Measurements from ENCODE around the gene TLE1.
"Not testable (repeated sequence)": the region's sequence is repeated elsewhere in the genome, so short reads cannot be mapped to it uniquely, and the experiment has no call there.

TLE1 gene

GRCh38 chr9:81653240-81653639, 36.1 kb downstream of the TLE1 start:
- DNase-seq (ENCODE audit: extremely low read depth in 1 of 2, low read depth in 1 of 2), result no peak

GRCh38 chr9:81652058-81652687, 37.2 kb downstream of the TLE1 start:
- DNase-seq (ENCODE audit: extremely low read depth in 1 of 2, low read depth in 1 of 2), result no peak

- no peak for DNase-seq (ENCODE audit: extremely low read depth in 1 of 2, low read depth in 1 of 2)
Measured at GRCh38 chr9:81650586-81651515, 38.5 kb downstream of the TLE1 start.

GRCh38 chr9:81649475-81650240, 39.7 kb downstream of the TLE1 start:
- no peak for DNase-seq (ENCODE audit: extremely low read depth in 1 of 2, low read depth in 1 of 2)

- no peak for DNase-seq (ENCODE audit: extremely low read depth in 1 of 2, low read depth in 1 of 2)
Measured at GRCh38 chr9:81648891-81649290, 40.5 kb downstream of the TLE1 start.

GRCh38 chr9:81646337-81646736, 43.0 kb downstream of the TLE1 start:
- DNase-seq (ENCODE audit: extremely low read depth in 1 of 2, low read depth in 1 of 2), result no peak

- not testable (repeated sequence) for DNase-seq (ENCODE audit: extremely low read depth in 1 of 2, low read depth in 1 of 2)
Measured at GRCh38 chr9:81644513-81644912, 44.8 kb downstream of the TLE1 start.

- DNase-seq (ENCODE audit: extremely low read depth in 1 of 2, low read depth in 1 of 2), result no peak
Measured at GRCh38 chr9:81637276-81637675, 52.1 kb downstream of the TLE1 start.

- no peak for DNase-seq (ENCODE audit: extremely low read depth in 1 of 2, low read depth in 1 of 2)
Measured at GRCh38 chr9:81636255-81636599, 53.1 kb downstream of the TLE1 start.

- DNase-seq (ENCODE audit: extremely low read depth in 1 of 2, low read depth in 1 of 2), result no peak
Measured at GRCh38 chr9:81635521-81636254, 53.7 kb downstream of the TLE1 start.

- DNase-seq (ENCODE audit: extremely low read depth in 1 of 2, low read depth in 1 of 2), result no peak
Measured at GRCh38 chr9:81634915-81635516, 54.3 kb downstream of the TLE1 start.

GRCh38 chr9:81633952-81634854, 55.1 kb downstream of the TLE1 start:
- DNase-seq (ENCODE audit: extremely low read depth in 1 of 2, low read depth in 1 of 2), result no peak

- DNase-seq (ENCODE audit: extremely low read depth in 1 of 2, low read depth in 1 of 2), result no peak
Measured at GRCh38 chr9:81632599-81632998, 56.7 kb downstream of the TLE1 start.

GRCh38 chr9:81631218-81631745, 58.1 kb downstream of the TLE1 start:
- no peak for DNase-seq (ENCODE audit: extremely low read depth in 1 of 2, low read depth in 1 of 2)

GRCh38 chr9:81629440-81629839, 59.9 kb downstream of the TLE1 start:
- DNase-seq (ENCODE audit: extremely low read depth in 1 of 2, low read depth in 1 of 2), result no peak

GRCh38 chr9:81628897-81629296, 60.5 kb downstream of the TLE1 start:
- no peak for DNase-seq (ENCODE audit: extremely low read depth in 1 of 2, low read depth in 1 of 2)

GRCh38 chr9:81627481-81627880, 61.9 kb downstream of the TLE1 start:
- no peak for DNase-seq (ENCODE audit: extremely low read depth in 1 of 2, low read depth in 1 of 2)

- DNase-seq (ENCODE audit: extremely low read depth in 1 of 2, low read depth in 1 of 2), result no peak
Measured at GRCh38 chr9:81626511-81626910, 62.8 kb downstream of the TLE1 start.

- no peak for DNase-seq (ENCODE audit: extremely low read depth in 1 of 2, low read depth in 1 of 2)
Measured at GRCh38 chr9:81625969-81626368, 63.4 kb downstream of the TLE1 start.
